Measurements from ENCODE around the gene SORCS1. TPM values are rescaled to one million over a fixed set of nuclear protein-coding genes. Genes with fewer than 3 reads are reported as not detected.

The SORCS1 gene
- polyA plus RNA-seq, 3 donors: 0.09 TPM; not detected in 2

DNA sequence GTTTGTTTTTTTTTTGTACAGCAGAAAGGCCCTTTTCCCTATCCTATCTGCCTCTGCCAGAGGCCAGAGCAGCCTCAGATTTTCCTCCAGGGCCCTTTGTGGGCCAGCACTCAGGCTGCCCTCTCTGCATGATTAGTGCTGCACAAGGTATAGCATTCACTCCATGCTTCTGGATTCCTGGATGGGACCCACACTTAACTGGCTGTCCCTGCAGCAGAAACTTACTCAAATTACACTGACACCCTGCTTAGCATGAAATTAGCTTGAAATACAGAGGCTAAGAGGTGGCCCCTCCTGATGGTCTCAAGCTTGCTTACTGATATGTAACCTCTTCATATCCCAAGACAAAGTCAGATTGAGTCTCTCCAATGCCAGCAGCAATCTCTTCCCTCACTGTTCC, 239.3 kb downstream of the SORCS1 start:
- DNase-seq: no peak
- no peak overlapping the region for H3K4me3 Mint-ChIP-seq
- Histone ChIP-seq H3K4me2 (replicated peaks; ENCODE audit: extremely low read depth, low read length, poor library complexity, severe bottlenecking) (no peak overlapping the region), H3K4me1 (ENCODE audit: control insufficient read depth in 1 of 2, insufficient read depth in 2 of 2, low read length in 2 of 2) (peaks cover 1 to 3% of the 10 kb centered on the region in 2 donors), H3K4me3 (replicated peaks in 1 of 3; ENCODE audit: low read depth in 2 of 3, low read length in 3 of 3) (no peak overlapping the region), H3K9me3 (replicated peaks in 1 of 2; ENCODE audit: control insufficient read depth in 1 of 2, insufficient read depth in 1 of 2, low read length in 2 of 2) (no peaks in the 10 kb centered on the region), H3K27ac (ENCODE audit: low read depth in 1 of 2, low read length in 2 of 2) (no peak overlapping the region), H4K20me1 (ENCODE audit: insufficient read depth, low read length) (no peaks in the 10 kb centered on the region), H2AFZ (ENCODE audit: insufficient read depth, low read depth, low read length, poor library complexity, severe bottlenecking) (no peak overlapping the region), H3K36me3 (replicated peaks in 1 of 2; ENCODE audit: control insufficient read depth in 1 of 2, insufficient read depth in 2 of 2, low read length in 2 of 2) (no peaks in the 10 kb centered on the region), H3K27me3 (ENCODE audit: control insufficient read depth in 2 of 2, insufficient read depth in 2 of 2, low read length in 2 of 2) (no peaks in the 10 kb centered on the region), H3K9ac (ENCODE audit: insufficient read depth, low read length, poor library complexity, severe bottlenecking) (no peak overlapping the region), H3K79me2 (ENCODE audit: insufficient read depth, low read length) (no peaks in the 10 kb centered on the region)
- TF ChIP-seq, protein P1, sequence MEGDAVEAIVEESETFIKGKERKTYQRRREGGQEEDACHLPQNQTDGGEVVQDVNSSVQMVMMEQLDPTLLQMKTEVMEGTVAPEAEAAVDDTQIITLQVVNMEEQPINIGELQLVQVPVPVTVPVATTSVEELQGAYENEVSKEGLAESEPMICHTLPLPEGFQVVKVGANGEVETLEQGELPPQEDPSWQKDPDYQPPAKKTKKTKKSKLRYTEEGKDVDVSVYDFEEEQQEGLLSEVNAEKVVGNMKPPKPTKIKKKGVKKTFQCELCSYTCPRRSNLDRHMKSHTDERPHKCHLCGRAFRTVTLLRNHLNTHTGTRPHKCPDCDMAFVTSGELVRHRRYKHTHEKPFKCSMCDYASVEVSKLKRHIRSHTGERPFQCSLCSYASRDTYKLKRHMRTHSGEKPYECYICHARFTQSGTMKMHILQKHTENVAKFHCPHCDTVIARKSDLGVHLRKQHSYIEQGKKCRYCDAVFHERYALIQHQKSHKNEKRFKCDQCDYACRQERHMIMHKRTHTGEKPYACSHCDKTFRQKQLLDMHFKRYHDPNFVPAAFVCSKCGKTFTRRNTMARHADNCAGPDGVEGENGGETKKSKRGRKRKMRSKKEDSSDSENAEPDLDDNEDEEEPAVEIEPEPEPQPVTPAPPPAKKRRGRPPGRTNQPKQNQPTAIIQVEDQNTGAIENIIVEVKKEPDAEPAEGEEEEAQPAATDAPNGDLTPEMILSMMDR (IDR thresholded peaks at IDR 0.05): no peak
- intact Hi-C loops (cut with micrococcal nuclease): no loop called here
- no peak overlapping the region for H3K27ac Mint-ChIP-seq
- peaks cover 0 to 5% (median 0%) of the 10 kb centered on the region in 7 donors for H3K9me3 Mint-ChIP-seq
- H3K4me1 Mint-ChIP-seq: peaks cover 10% of the 10 kb centered on the region
- H3K36me3 Mint-ChIP-seq: no peaks in the 10 kb centered on the region
- peaks cover 1 to 4% (median 1%) of the 10 kb centered on the region in 3 donors for H3K27me3 Mint-ChIP-seq (ENCODE audit: low read depth in 3 of 3)

DNA sequence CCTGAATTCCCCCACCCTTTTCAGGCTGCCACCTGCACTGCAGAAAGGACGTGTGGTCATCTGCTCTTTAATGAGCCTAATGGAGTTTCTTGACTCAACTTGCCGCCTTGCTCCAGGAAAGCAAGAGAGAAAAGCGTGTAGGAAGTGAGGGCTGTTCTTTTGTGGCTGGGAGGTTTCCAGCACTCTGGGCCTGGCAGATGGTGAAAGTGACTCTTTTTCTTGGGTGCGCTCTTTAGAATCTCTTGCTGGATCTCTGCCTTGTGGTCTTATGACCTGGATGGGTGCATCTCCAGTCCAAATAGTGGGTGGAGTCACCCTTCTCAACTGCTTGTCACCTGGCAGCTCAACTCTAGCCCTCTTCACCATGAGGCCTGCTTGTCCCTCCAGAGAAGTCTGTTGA, 244.0 kb downstream of the SORCS1 start:
- H3K4me3 ChIP-seq (replicated peaks in 1 of 3; ENCODE audit: low read depth in 2 of 3, low read length in 3 of 3): no peak overlapping the region
- H3K4me1 ChIP-seq (ENCODE audit: control insufficient read depth in 1 of 2, insufficient read depth in 2 of 2, low read length in 2 of 2): no peaks in the 10 kb centered on the region
- H3K27me3 ChIP-seq (ENCODE audit: control insufficient read depth in 2 of 2, insufficient read depth in 2 of 2, low read length in 2 of 2): no peaks in the 10 kb centered on the region
- H3K27ac ChIP-seq (ENCODE audit: low read depth in 1 of 2, low read length in 2 of 2): no peak overlapping the region
- H3K4me2 ChIP-seq (replicated peaks; ENCODE audit: extremely low read depth, low read length, poor library complexity, severe bottlenecking): no peak overlapping the region
- Mint-ChIP-seq H3K4me3 (no peak overlapping the region), H3K36me3 (no peaks in the 10 kb centered on the region), H3K9me3 (peaks cover 0 to 5% (median 0%) of the 10 kb centered on the region in 7 donors), H3K4me1 (peaks cover 5% of the 10 kb centered on the region), H3K27me3 (ENCODE audit: low read depth in 3 of 3) (peaks cover 0 to 5% (median 4%) of the 10 kb centered on the region in 3 donors), H3K27ac (no peak overlapping the region)
- intact Hi-C loops (cut with micrococcal nuclease): no loop called here
- no peaks in the 10 kb centered on the region for H3K79me2 ChIP-seq (ENCODE audit: insufficient read depth, low read length)
- TF ChIP-seq, protein P1 (IDR thresholded peaks at IDR 0.05): no peak
- no peaks in the 10 kb centered on the region for H3K36me3 ChIP-seq (replicated peaks in 1 of 2; ENCODE audit: control insufficient read depth in 1 of 2, insufficient read depth in 2 of 2, low read length in 2 of 2)
- WGBS (ENCODE audit: insufficient coverage): 86% methylated on average over 4 of the region's 4 CpGs
- no peaks in the 10 kb centered on the region for H3K9me3 ChIP-seq (replicated peaks in 1 of 2; ENCODE audit: control insufficient read depth in 1 of 2, insufficient read depth in 1 of 2, low read length in 2 of 2)
- no peak overlapping the region for H3K9ac ChIP-seq (ENCODE audit: insufficient read depth, low read length, poor library complexity, severe bottlenecking)
- no peaks in the 10 kb centered on the region for H4K20me1 ChIP-seq (ENCODE audit: insufficient read depth, low read length)
- DNase-seq: no peak
- H2AFZ ChIP-seq (ENCODE audit: insufficient read depth, low read depth, low read length, poor library complexity, severe bottlenecking): no peak overlapping the region

Data from CD14-positive monocyte (primary cell).